Esophagus squamous epithelium (tissue), 4 donors: ENCODE measurements around the gene CCBE1.

Experiments used
- POLR2A ChIP-seq, 4 donors: fragments of 450-650 bp; IDR thresholded peaks; one replicate each; pipeline ENCODE4 v1.6.1; 2017; ENCODE audit warnings: antibody characterized with exemption in 4 of 4, mild to moderate bottlenecking in 4 of 4, moderate library complexity in 3 of 4
- TF ChIP-seq, protein P1 (sequence below), 6 experiments: fragments of 450-650 bp in 4 of 6; fragments of 200-600 bp in 2 of 6; sonication (generic) in 2 of 6; IDR thresholded peaks; one replicate each; pipeline ENCODE4 v1.5.1; 2016 to 2019; ENCODE audit warnings: antibody characterized with exemption in 6 of 6, mild to moderate bottlenecking in 4 of 6, moderate library complexity in 4 of 6

DNA sequence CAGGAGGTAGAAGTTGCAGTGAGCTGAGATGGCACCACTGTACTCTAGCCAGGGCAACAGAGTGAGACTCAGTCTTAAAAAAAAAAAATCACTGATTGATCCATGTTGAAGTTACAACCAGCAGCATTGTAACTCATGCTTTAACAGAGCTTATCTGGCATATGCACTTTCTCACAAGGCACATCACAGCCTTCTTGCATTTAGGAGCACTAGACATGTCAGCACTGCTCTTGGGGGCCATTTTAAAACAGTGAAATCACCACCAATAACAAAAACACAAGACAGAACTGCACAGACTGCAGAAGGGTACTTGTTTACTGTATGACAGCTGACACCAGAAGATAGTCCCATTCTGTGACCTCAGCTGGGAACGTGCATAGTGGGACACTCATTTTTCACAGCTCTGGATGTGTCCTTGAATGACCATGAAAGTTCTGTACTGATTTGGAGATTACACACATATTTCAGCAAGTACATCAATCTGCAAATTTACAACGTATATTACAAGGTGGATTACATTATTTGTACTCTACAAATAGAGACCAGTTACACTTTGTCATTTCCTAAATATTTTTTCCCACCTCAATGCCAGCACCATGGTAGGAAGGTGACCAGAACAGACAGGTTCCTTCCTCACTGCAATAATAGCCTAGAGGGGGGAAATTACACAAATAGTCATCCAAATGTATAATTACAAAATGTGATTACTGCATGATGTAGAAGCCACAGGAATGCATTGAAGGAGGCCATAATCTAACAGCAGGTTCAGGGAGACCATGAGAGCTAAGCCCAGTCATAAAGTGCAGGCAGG is 35.1 kb downstream of the CCBE1 start:
- TF ChIP-seq, protein P1, sequence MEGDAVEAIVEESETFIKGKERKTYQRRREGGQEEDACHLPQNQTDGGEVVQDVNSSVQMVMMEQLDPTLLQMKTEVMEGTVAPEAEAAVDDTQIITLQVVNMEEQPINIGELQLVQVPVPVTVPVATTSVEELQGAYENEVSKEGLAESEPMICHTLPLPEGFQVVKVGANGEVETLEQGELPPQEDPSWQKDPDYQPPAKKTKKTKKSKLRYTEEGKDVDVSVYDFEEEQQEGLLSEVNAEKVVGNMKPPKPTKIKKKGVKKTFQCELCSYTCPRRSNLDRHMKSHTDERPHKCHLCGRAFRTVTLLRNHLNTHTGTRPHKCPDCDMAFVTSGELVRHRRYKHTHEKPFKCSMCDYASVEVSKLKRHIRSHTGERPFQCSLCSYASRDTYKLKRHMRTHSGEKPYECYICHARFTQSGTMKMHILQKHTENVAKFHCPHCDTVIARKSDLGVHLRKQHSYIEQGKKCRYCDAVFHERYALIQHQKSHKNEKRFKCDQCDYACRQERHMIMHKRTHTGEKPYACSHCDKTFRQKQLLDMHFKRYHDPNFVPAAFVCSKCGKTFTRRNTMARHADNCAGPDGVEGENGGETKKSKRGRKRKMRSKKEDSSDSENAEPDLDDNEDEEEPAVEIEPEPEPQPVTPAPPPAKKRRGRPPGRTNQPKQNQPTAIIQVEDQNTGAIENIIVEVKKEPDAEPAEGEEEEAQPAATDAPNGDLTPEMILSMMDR (IDR thresholded peaks at IDR 0.05) = no peak
- TF ChIP-seq POLR2A (IDR thresholded peaks at IDR 0.05) = no peak
